MM.1S (cell line): Measurements from ENCODE around the gene HOXD9.

ENCODE experiments used
- EZH2 ChIP-seq: fragments of 300-600 bp; sonication (generic); optimal IDR thresholded peaks from 2 replicates; pipeline ENCODE3; 2017; ENCODE audit warnings: low read depth, mild to moderate bottlenecking, antibody characterized with exemption, low read length, mixed read lengths
- TF ChIP-seq, protein P1 (sequence below): fragments of 300-600 bp; sonication (generic); IDR thresholded peaks from 2 replicates; pipeline ENCODE4 v1.5.1; 2016; ENCODE audit warnings: antibody characterized with exemption, low read length, mixed read lengths

DNA sequence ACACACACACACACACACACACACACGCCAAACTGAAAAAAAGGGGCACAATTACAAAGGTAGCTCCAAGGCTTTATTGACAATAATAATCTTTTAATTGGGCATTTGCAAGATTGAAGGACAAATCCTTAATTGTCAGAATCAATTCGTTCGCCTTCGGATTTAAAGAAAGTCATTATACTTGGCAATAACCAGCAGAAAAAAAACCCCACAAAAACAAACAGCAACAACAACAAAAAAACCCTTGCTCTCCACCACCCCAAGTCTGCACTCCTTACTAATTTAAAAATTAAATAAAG, 5.2 kb downstream of the HOXD9 start:
- TF ChIP-seq, protein P1, sequence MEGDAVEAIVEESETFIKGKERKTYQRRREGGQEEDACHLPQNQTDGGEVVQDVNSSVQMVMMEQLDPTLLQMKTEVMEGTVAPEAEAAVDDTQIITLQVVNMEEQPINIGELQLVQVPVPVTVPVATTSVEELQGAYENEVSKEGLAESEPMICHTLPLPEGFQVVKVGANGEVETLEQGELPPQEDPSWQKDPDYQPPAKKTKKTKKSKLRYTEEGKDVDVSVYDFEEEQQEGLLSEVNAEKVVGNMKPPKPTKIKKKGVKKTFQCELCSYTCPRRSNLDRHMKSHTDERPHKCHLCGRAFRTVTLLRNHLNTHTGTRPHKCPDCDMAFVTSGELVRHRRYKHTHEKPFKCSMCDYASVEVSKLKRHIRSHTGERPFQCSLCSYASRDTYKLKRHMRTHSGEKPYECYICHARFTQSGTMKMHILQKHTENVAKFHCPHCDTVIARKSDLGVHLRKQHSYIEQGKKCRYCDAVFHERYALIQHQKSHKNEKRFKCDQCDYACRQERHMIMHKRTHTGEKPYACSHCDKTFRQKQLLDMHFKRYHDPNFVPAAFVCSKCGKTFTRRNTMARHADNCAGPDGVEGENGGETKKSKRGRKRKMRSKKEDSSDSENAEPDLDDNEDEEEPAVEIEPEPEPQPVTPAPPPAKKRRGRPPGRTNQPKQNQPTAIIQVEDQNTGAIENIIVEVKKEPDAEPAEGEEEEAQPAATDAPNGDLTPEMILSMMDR: no peak
- no peak for TF ChIP-seq EZH2
